NCI-H446 treated with DMSO at 0.1 percent for 48 hours (cell line): Measurements from ENCODE around the gene DYDC2.

Experiments used
- DNase-seq: peaks from one replicate; lab custom pipeline; 2025; lab: John Stamatoyannopoulos, UW

The DYDC2 gene

GRCh38 chr10:80371467-80371866 is 14.9 kb downstream of the DYDC2 start:
- no peak for DNase-seq

GRCh38 chr10:80372675-80373074 is 16.1 kb downstream of the DYDC2 start:
- no peak for DNase-seq

- no peak for DNase-seq
These were observed 16.9 kb downstream of the DYDC2 start for GRCh38 chr10:80373502-80373901.

GRCh38 chr10:80379701-80380100 is 23.1 kb downstream of the DYDC2 start:
- DNase-seq = no peak

- no peak for DNase-seq
These were observed 23.6 kb downstream of the DYDC2 start for GRCh38 chr10:80380185-80380584.

GRCh38 chr10:80382989-80383388 is 26.4 kb downstream of the DYDC2 start:
- DNase-seq = peak; percentile 1

GRCh38 chr10:80390740-80391139 is 34.2 kb downstream of the DYDC2 start:
- DNase-seq = no peak

- no peak for DNase-seq
These were observed 35.7 kb downstream of the DYDC2 start for GRCh38 chr10:80392250-80392649.

GRCh38 chr10:80394358-80394916 is 37.9 kb downstream of the DYDC2 start:
- DNase-seq = no peak

GRCh38 chr10:80397014-80397413 is 40.4 kb downstream of the DYDC2 start:
- DNase-seq = no peak

- no peak for DNase-seq
These were observed 43.7 kb downstream of the DYDC2 start for GRCh38 chr10:80400136-80400804.

- no peak for DNase-seq
These were observed 48.5 kb downstream of the DYDC2 start for GRCh38 chr10:80405035-80405434.

- no peak for DNase-seq
These were observed 49.0 kb downstream of the DYDC2 start for GRCh38 chr10:80405626-80406025.

- no peak for DNase-seq
These were observed 49.6 kb downstream of the DYDC2 start for GRCh38 chr10:80406204-80406603.

- DNase-seq = no peak
These were observed 51.2 kb downstream of the DYDC2 start for GRCh38 chr10:80407812-80408241.

- peak; percentile 48 for DNase-seq
These were observed 51.9 kb downstream of the DYDC2 start, which contains the start of gene PRXL2A for GRCh38 chr10:80408242-80409101. PRXL2A (plus strand) TSS chr10:80408551; CDS start chr10:80420468, 11,917 bp downstream.

- DNase-seq = no peak
These were observed 52.5 kb downstream of the DYDC2 start for GRCh38 chr10:80409121-80409520.

GRCh38 chr10:80410122-80410521 is 53.5 kb downstream of the DYDC2 start:
- DNase-seq = no peak

GRCh38 chr10:80410578-80411145 is 54.1 kb downstream of the DYDC2 start:
- no peak for DNase-seq

GRCh38 chr10:80411267-80411668 is 54.7 kb downstream of the DYDC2 start:
- DNase-seq = no peak

- no peak for DNase-seq
These were observed 55.2 kb downstream of the DYDC2 start for GRCh38 chr10:80411681-80412220.

GRCh38 chr10:80412486-80412885 is 55.9 kb downstream of the DYDC2 start:
- no peak for DNase-seq
